DOHH2 (cell line): ENCODE data around the gene LTB4R2.

Experiments used
- H3F3A ChIP-seq: fragments of 200-600 bp; sonication (generic), shearing (Covaris generic); 2 replicates; pipeline ENCODE4 v1.6.0; 2016; ENCODE audit warnings: antibody characterized with exemption, mild to moderate bottlenecking; ENCODE audit not compliant: control insufficient read depth, insufficient read depth
- H3K27ac ChIP-seq: fragments of 200-600 bp; sonication (generic); 2 replicates; pipeline ENCODE4 v1.5.1; 2014; ENCODE audit warnings: low read depth, mild to moderate bottlenecking, low read length, moderate library complexity
- H3K27me3 ChIP-seq: fragments of 200-600 bp; sonication (generic); 2 replicates; pipeline ENCODE4 v1.6.1; 2014; ENCODE audit warnings: mild to moderate bottlenecking, low read length, mixed read lengths; ENCODE audit not compliant: control insufficient read depth
- H3K36me3 ChIP-seq: fragments of 200-600 bp; sonication (generic); 2 replicates; pipeline ENCODE4 v1.6.1; 2014; ENCODE audit warnings: mild to moderate bottlenecking, low read length, moderate library complexity, mixed read lengths; ENCODE audit not compliant: control insufficient read depth
- H3K4me1 ChIP-seq: fragments of 200-600 bp; sonication (generic); 2 replicates; pipeline ENCODE4 v1.6.1; 2014; ENCODE audit warnings: mild to moderate bottlenecking, low read length, mixed read lengths; ENCODE audit not compliant: control insufficient read depth
- H3K4me2 ChIP-seq: fragments of 200-600 bp; sonication (generic); 2 replicates; pipeline ENCODE4 v1.6.0; 2014; ENCODE audit warnings: mild to moderate bottlenecking, low read length, moderate library complexity
- H3K4me3 ChIP-seq: fragments of 200-600 bp; sonication (generic); 2 replicates; pipeline ENCODE4 v1.5.1; 2014; ENCODE audit warnings: mild to moderate bottlenecking, low read length, mixed read lengths
- H3K79me2 ChIP-seq: fragments of 200-600 bp; sonication (generic); 2 replicates; pipeline ENCODE4 v1.6.1; 2014; ENCODE audit warnings: mild to moderate bottlenecking, low read length, mixed read lengths; ENCODE audit not compliant: control insufficient read depth
- H3K9me2 ChIP-seq: fragments of 200-600 bp; sonication (generic); replicated peaks from 2 replicates; pipeline ENCODE4 v1.6.1; 2014; ENCODE audit warnings: mild to moderate bottlenecking, low read length, mixed read lengths; ENCODE audit not compliant: control insufficient read depth
- H3K9me3 ChIP-seq: fragments of 200-600 bp; sonication (generic); 2 replicates; pipeline ENCODE4 v1.6.1; 2014; ENCODE audit warnings: antibody characterized with exemption, low read length, mixed read lengths; ENCODE audit not compliant: control insufficient read depth, insufficient read depth
- H4K20me1 ChIP-seq: fragments of 200-600 bp; sonication (generic); 2 replicates; pipeline ENCODE4 v1.6.0; 2014; ENCODE audit warnings: low read depth, mild to moderate bottlenecking, antibody characterized with exemption, low read length, moderate library complexity; ENCODE audit not compliant: control insufficient read depth, insufficient read depth
- EZH2phosphoT487 ChIP-seq: fragments of 200-600 bp; sonication (generic); IDR thresholded peaks from 2 replicates; pipeline ENCODE4 v1.6.1; 2017; ENCODE audit warnings: borderline replicate concordance, mild to moderate bottlenecking, antibody characterized with exemption, low read length, moderate library complexity, mixed read lengths
- TF ChIP-seq, protein P1 (sequence below): fragments of 200-600 bp; sonication (generic); IDR thresholded peaks from one replicate; pipeline ENCODE4 v1.5.1; 2014; ENCODE audit warnings: antibody characterized with exemption, mild to moderate bottlenecking, low read depth, low read length; ENCODE audit not compliant: poor library complexity, severe bottlenecking

The LTB4R2 gene

GRCh38 chr14:24291446-24292117 lies 18.4 kb upstream of the LTB4R2 start:
- Histone ChIP-seq H3K27ac (no peak overlapping the region), H3K4me3 (no peak overlapping the region), H3K27me3 (no peaks in the 10 kb centered on the region), H3K4me2 (no peak overlapping the region), H3K36me3 (peaks cover 33% of the 10 kb centered on the region), H4K20me1 (no peaks in the 10 kb centered on the region), H3K79me2 (no peaks in the 10 kb centered on the region), H3F3A (no peaks in the 10 kb centered on the region), H3K4me1 (peaks cover under 1% of the 10 kb centered on the region), H3K9me3 (no peaks in the 10 kb centered on the region), H3K9me2 (no peaks in the 10 kb centered on the region)
- TF ChIP-seq, protein P1, sequence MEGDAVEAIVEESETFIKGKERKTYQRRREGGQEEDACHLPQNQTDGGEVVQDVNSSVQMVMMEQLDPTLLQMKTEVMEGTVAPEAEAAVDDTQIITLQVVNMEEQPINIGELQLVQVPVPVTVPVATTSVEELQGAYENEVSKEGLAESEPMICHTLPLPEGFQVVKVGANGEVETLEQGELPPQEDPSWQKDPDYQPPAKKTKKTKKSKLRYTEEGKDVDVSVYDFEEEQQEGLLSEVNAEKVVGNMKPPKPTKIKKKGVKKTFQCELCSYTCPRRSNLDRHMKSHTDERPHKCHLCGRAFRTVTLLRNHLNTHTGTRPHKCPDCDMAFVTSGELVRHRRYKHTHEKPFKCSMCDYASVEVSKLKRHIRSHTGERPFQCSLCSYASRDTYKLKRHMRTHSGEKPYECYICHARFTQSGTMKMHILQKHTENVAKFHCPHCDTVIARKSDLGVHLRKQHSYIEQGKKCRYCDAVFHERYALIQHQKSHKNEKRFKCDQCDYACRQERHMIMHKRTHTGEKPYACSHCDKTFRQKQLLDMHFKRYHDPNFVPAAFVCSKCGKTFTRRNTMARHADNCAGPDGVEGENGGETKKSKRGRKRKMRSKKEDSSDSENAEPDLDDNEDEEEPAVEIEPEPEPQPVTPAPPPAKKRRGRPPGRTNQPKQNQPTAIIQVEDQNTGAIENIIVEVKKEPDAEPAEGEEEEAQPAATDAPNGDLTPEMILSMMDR: no peak
- no peak for TF ChIP-seq EZH2phosphoT487

DNA sequence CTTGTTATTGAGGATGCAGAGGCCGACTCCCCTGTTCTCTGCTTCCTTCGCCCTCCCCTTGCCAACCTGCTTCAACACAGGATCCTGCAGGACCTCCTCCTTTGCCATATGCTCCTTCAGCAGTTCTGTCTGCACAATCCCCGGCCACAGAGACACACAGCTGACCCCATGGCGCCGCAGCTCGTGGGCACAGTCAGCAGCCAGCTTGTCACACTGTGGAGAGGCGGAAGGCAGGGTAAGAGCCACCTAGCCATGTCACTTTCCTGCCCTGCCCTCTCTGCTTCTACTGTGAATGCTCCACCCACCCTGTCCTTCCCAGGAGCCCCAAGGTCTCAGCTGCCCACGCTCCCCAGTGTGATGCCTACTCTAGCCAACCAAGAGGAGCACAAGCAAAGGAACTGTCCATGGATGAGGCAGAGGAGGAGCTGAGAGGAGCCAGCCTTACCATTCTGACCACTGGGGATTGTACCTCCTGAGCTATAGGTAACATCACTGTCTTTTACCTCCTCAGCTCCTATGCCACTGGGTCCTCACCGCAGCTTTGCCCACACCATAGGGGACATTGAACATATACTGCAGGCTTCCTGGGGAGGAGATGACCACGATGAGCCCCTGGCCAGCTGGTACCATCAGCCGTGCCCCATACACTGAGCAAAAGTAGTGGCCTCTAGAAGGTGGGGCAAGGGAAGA lies 17.7 kb upstream of the LTB4R2 start:
- H3K9me3 ChIP-seq: no peaks in the 10 kb centered on the region
- no peaks in the 10 kb centered on the region for H3F3A ChIP-seq
- no peaks in the 10 kb centered on the region for H3K79me2 ChIP-seq
- H3K36me3 ChIP-seq: peaks cover 35% of the 10 kb centered on the region
- no peak overlapping the region for H3K27ac ChIP-seq
- H3K4me1 ChIP-seq: peaks cover 7% of the 10 kb centered on the region
- no peaks in the 10 kb centered on the region for H3K27me3 ChIP-seq
- TF ChIP-seq, protein P1: no peak
- TF ChIP-seq EZH2phosphoT487: no peak
- no peaks in the 10 kb centered on the region for H4K20me1 ChIP-seq
- H3K4me3 ChIP-seq: no peak overlapping the region
- no peak overlapping the region for H3K4me2 ChIP-seq
- H3K9me2 ChIP-seq: no peaks in the 10 kb centered on the region

DNA sequence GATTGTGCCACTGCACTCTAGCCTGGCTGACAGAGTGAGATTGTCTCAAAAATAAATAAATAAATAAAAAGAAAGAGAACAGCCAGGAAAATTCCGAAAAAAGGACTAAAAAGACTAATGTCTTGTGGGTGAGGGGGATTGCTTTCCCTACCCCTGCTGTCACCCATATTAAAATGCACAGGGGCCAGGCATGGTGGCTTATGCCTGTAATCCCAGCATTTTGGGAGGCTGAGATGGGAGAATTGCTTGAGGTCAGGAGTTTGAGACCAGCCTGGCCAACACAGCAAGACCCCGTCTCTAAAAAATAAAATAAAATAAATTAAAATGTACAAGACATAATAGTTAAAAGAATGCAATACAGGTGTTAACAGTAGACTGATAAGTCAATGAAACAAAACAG lies 16.4 kb upstream of the LTB4R2 start:
- no peak for TF ChIP-seq EZH2phosphoT487
- TF ChIP-seq, protein P1: no peak
- Histone ChIP-seq H3K79me2 (peaks cover 1% of the 10 kb centered on the region; the same call in 1 of the 2 replicates), H3K27ac (no peak overlapping the region), H3F3A (0 out of 2 replicates have a peak, but pooled peaks cover 2% of the 10 kb centered on the region), H3K4me1 (peaks cover 15% of the 10 kb centered on the region), H3K9me2 (no peaks in the 10 kb centered on the region), H4K20me1 (no peaks in the 10 kb centered on the region), H3K27me3 (no peaks in the 10 kb centered on the region), H3K9me3 (no peaks in the 10 kb centered on the region), H3K36me3 (peaks cover 35% of the 10 kb centered on the region), H3K4me2 (no peak overlapping the region), H3K4me3 (no peak overlapping the region)
